Hypothalamus (tissue), 51 donors: ENCODE measurements around the gene ELAC2.
A peak's percentile ranks its signal among the peaks of the same experiment; 100 is the strongest.

Experiments
- DNase-seq, 51 donors: peaks; one replicate each; lab custom pipeline; 2025; lab: John Stamatoyannopoulos, UW

The ELAC2 gene

DNA sequence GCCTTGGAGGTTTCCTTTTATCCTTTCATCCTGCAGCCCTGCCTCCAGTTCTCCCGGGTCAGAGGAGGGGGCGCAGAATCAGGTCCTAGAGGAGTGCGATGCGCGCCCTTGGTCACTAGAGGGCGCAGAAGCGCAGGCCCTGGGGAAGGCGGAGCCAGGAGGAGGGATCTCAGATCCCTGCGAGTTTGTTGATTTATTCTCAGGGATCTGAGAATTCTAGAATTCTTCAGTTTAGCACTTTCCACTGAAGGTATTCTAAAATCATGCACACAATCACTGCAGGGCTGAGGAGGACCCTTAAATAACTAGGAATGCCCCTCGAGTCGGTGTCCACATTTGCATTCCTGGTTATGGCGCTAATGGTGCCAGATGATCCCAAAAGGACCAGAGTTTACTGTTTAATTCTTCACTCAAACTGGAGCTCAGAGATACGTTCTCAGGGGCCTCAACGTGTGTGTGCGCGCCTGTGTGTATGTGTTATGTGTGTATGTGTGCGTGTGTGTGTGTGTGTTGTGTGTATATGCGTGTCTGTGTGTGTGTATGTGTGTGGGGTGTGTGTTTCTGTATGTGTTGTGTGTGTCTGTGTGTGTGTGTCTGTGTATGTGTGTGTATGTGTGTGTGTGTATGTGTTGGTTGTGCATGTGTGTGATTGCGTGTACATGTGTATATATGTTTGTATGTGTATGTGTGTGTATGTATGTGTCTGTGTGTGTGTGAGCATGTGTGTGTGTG is 6.9 kb upstream of the ELAC2 start:
- peak in 38 of 51 donors; percentile 0 to 70 (median 24) for DNase-seq

DNA sequence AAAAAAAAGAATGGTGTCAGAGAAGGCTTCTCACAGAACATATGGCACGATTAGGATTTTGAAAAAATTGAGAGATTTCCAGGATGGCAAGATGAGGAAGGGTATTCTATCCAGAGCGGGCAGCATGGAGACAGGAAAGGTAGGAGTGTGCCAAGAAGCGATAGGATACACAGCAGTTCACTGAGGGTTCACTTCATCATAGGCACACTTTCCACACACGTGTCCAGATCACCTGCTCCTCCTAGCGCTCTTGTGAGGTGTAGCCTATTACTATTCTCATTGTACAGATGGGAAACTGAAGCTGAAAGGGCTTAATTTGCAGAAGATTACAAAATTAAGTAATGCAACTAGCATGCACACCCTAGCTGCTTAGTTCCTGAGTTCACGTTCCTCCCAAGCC is 6.2 kb upstream of the ELAC2 start:
- peak in 1 of 51 donors; percentile 43 for DNase-seq

GRCh38 chr17:13016881-13017654 is 759 bp downstream of the ELAC2 start:
- DNase-seq = no peak

- no peak for DNase-seq
Measured at GRCh38 chr17:13014801-13015200, 3.0 kb downstream of the ELAC2 start.

DNA sequence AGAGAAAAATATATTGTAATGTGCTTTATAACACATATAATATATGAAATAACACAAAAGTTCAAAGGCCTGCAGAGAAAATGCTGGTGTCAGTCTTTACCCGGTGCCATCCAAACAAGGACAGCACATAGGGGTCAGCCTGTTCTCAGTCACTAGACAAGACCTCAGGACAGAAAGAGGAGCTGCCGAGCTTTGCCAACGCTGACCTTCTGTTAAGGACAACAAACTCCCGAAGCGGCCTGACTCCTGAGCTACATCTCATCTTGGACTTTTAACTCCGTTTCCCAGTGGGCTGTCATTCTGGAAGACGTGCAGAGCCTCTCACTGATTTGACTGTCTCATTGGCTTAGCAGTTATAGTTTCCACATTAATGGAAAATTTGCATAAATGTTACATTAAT is 6.9 kb downstream of the ELAC2 start:
- no peak for DNase-seq

DNA sequence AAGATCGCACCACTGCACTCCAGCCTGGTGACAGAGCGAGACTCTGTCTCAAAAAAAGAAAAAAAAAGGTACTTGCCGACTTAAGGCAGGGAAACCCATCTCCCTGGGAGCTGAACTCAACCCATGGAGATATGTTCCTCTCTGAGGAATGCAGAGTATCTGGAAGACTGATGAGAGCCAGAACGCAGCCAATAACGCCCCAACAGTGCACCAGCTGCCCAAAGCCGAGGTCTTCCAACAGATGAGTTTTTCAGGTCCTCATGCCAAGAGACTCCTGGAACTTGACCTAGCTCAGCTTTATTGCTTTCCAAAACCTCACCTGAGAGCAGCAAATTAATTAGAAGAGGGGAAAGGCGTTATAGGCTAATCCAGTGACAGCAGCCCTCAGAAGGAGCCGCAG is 9.4 kb downstream of the ELAC2 start:
- DNase-seq = no peak

GRCh38 chr17:13005530-13005929 is 12.3 kb downstream of the ELAC2 start:
- DNase-seq = no peak

GRCh38 chr17:13004336-13004735 is 13.5 kb downstream of the ELAC2 start:
- no peak for DNase-seq

GRCh38 chr17:13003927-13004326 is 13.9 kb downstream of the ELAC2 start:
- no peak for DNase-seq

- no peak for DNase-seq
Measured at GRCh38 chr17:13003454-13003851, 14.4 kb downstream of the ELAC2 start.

DNA sequence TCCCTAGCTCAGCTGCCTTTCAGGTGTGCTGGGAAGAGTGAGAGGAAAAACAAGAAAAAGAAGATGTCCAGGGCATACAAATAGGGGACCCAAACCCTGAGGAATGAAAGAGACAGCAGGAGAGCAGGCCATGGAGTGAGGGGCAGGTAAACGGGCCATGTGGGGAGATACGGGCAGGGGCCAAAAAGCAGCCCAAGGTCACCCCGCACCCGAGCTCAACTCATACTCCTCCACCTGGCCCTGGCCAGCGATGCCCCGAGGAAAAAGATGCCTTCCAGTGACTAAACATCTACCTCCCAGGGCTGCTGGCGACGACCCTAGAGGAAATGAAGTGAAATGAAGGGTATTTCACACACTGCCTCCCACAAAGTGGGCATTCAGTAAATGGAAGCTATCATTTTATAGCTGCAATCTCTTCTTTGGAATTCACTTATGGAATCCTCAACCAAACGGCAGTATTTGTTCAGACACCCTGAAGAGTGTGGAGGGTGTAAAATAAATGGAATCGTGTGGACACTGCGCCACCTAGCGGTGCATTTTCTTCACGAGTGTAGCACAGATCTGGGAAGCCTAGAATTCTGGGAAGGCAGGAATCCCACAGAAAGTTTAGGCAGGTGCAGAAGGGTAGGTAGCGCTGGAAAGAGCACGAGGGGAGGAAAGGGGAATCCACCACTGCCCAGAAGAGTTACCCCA is 14.9 kb downstream of the ELAC2 start:
- peak in 41 of 51 donors; percentile 3 to 85 (median 50) for DNase-seq

DNA sequence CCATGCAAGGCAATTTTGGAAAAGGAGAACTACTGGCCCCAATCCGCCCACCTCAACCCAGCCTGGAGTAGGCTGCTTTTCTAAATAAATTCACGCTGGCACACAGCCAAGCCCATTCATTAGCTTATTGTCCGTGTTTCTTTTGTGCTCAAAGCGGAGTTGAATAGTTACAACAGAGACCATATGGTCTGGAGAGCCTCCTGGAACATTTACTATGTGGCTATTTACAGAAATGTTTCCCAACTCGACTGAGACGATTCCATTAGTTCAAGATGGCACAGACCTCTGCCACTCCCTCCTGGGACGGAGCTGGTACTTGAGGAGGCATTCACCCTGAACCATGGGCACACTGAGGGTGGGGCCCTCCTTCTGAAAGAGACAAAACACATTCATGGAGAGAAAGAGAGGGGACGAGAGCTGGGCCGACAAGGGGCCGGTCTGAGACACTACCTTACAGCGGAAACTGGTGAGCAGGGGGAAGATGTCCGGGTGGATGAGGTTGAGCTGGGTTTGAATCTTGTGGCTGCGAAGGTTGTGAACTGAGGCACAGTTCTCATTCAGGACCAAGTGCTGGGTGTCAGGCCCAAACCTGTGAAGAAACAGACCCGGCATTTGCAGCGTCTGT is 15.7 kb downstream of the ELAC2 start:
- peak in 7 of 51 donors; percentile 5 to 30 (median 21) for DNase-seq

- DNase-seq = no peak
Measured at GRCh38 chr17:13000561-13000960, 17.3 kb downstream of the ELAC2 start.

GRCh38 chr17:12998874-12999273 is 19.0 kb downstream of the ELAC2 start:
- DNase-seq = no peak

GRCh38 chr17:12998461-12998860 is 19.4 kb downstream of the ELAC2 start:
- DNase-seq = no peak

DNA sequence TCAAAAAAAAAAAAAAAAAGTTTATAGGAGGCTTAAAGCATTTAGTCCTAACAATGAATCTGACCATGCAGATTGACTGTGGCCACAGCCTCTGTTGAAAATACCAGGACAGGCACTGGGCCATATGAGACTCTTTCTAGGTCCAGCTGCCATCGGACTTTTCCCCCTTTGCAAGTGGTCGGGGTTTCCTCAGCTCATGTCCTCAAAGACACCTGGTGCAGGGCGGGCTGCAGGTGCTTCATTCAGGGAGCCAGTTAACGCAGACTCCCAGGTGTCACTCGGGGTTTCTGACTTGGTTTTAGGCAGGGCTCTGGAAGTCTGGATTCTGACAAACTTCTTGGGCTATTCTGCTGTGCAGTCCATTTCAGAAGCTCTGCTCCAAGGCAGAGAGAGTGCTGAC is 20.9 kb downstream of the ELAC2 start:
- DNase-seq = no peak

DNA sequence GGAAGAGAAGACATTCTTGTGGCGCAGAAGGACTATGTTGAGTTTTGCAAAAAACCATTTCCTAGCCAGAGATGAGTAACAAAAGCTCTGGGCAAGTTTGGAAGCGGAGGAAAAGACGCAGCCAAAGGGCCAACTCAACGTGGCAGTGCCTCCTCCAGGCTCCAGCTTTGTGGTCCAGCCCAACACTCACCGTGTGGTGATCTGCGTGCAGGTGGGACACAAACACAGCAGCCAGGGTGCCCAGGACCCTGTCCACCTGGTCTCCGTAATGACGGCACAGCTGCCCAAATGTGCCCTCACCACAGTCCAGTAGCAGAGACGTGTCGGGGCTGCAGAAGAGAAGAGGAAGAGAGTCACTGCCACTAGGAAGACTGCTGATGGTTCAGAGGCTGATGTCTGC is 21.5 kb downstream of the ELAC2 start:
- no peak for DNase-seq

GRCh38 chr17:12995896-12996295 is 21.9 kb downstream of the ELAC2 start:
- DNase-seq = no peak

DNA sequence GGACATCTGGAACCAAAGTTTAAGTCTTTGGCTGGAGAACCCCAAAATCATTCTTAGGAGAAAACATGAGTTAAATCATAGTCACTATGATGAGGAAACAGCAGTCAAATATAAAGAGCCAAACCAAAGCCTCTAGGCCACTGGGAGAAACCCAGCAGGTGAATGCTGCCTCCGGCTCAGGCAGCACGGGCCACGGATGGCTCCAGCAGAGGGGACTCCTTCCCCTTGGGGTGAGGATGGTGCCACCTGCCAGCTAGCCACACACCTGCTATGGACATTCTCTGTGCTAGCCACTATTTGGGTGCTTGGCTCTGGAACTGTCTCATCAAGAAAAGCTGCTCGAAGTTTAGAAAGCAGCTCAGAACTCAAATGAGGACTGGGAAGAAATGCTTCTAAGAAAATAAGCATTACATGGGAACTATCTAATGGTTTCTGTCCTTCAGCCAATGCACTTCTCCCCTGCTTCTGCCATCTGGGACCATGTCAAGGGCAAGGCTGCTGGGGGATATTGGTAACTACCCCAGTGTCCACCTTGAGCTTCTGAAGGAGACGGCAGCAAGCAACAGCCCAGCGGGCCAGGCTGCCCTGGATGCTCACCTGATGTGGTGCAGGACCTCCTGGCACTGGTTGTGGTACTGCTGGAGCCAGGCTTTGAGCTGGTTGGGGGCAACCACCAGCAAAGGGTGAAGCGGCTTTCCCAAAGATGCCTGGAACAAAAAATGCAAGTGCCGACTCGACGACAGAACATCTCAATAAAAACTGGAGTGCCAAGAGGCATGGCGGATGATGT is 22.5 kb downstream of the ELAC2 start:
- no peak for DNase-seq

GRCh38 chr17:12994341-12995074 is 23.3 kb downstream of the ELAC2 start:
- DNase-seq = no peak
